SK-N-DZ (cell line): Measurements from ENCODE around the gene S100G.

Experiments
- DNase-seq: peaks from one replicate; pipeline ENCODE4 v3.0.0-alpha.2; 2015; ENCODE audit warnings: low spot score

Gene S100G

GRCh38 chrX:16646366-16647138, 3.4 kb upstream of the S100G start:
- no peak for DNase-seq

GRCh38 chrX:16651391-16652024, 1.6 kb downstream of the S100G start:
- no peak for DNase-seq

GRCh38 chrX:16653424-16653823, 3.5 kb downstream of the S100G start:
- no peak for DNase-seq

- DNase-seq, result no peak
These were observed 4.1 kb downstream of the S100G start for GRCh38 chrX:16654093-16654492.

- no peak for DNase-seq
These were observed 8.3 kb downstream of the S100G start for GRCh38 chrX:16658284-16658683.

- DNase-seq, result no peak
These were observed 9.4 kb downstream of the S100G start for GRCh38 chrX:16659321-16659720.

- DNase-seq, result no peak
These were observed 11.5 kb downstream of the S100G start for GRCh38 chrX:16661495-16661894.

- no peak for DNase-seq
These were observed 12.4 kb downstream of the S100G start for GRCh38 chrX:16662402-16662801.

- no peak for DNase-seq
These were observed 14.1 kb downstream of the S100G start for GRCh38 chrX:16664074-16664473.

- DNase-seq, result no peak
These were observed 14.7 kb downstream of the S100G start for GRCh38 chrX:16664626-16665025.

GRCh38 chrX:16665089-16665488, 15.1 kb downstream of the S100G start:
- DNase-seq, result no peak

GRCh38 chrX:16666541-16666940, 16.6 kb downstream of the S100G start:
- DNase-seq, result no peak

- DNase-seq, result peak; percentile 12
These were observed 21.0 kb downstream of the S100G start for GRCh38 chrX:16671005-16671404.

- no peak for DNase-seq
These were observed 28.7 kb downstream of the S100G start for GRCh38 chrX:16678689-16679088.

GRCh38 chrX:16683007-16683664, 33.2 kb downstream of the S100G start:
- DNase-seq, result no peak

GRCh38 chrX:16687514-16687913, 37.6 kb downstream of the S100G start:
- DNase-seq, result no peak

GRCh38 chrX:16695079-16695676, 45.2 kb downstream of the S100G start:
- DNase-seq, result peak; percentile 33

GRCh38 chrX:16696956-16697355, 47.0 kb downstream of the S100G start:
- no peak for DNase-seq

- DNase-seq, result no peak
These were observed 49.4 kb downstream of the S100G start for GRCh38 chrX:16699389-16699788.

- DNase-seq, result no peak
These were observed 50.8 kb downstream of the S100G start for GRCh38 chrX:16700734-16701133.

GRCh38 chrX:16702700-16703599, 53.0 kb downstream of the S100G start:
- DNase-seq, result no peak
